ENCODE data around the gene SZT2.
A peak's percentile ranks its signal among the peaks of the same experiment; 100 is the strongest.
"Not testable (repeated sequence)": the region's sequence is repeated elsewhere in the genome, so short reads cannot be mapped to it uniquely, and the experiment has no call there.

SZT2 gene

DNA sequence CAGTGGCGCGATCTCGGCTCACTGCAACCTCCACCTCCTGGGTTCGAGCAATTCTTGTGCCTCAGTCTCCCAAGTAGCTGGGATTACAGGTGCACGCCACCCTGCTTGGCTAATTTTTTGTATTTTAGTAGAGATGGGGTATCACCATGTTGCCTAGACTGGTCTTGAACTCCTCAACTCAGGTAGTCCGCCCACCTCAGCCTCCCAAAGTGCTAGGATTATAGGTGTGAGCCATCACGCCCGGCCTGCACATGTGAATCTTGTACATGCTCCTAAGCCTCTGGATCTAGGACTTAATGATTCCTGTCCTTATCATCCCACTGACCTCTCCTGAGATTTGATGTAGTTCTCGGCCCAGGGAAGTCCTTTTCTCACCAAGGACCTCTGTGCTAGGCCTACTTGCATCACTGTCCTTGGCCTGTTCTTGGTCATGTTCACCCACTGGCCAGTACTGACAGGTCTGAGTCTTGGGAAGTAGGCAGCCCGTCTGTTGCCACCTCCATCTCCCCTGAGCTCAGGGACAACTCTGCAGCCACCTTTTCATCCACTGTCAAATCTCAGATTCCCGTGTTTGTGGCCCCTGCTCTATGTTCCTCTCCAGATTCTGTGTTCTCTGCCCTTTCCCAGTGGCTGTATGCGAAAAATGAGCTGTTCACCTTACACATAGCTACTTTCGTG lies 54.6 kb downstream of the SZT2 start:
- no peak for DNase-seq

DNA sequence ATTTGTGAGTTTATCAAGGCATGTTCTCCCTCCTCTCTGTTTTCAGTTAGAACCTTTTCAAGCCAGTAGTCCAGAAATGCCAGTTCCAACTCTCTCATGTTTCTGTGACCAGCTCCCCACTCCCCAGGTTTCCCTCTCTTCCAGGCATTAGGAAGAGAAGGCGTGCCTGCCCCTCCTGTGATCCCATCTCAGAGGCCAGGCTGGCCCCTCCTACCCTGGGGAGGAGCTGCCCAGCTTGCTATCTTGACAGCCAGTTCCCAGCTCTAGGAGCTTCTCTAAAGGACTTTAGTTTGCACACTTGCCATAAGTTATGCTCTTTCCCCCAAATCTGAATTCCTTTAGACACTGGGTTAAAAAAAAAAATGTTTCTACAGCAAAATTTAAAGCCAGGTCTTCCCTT lies 55.1 kb downstream of the SZT2 start:
- DNase-seq, result no peak

DNA sequence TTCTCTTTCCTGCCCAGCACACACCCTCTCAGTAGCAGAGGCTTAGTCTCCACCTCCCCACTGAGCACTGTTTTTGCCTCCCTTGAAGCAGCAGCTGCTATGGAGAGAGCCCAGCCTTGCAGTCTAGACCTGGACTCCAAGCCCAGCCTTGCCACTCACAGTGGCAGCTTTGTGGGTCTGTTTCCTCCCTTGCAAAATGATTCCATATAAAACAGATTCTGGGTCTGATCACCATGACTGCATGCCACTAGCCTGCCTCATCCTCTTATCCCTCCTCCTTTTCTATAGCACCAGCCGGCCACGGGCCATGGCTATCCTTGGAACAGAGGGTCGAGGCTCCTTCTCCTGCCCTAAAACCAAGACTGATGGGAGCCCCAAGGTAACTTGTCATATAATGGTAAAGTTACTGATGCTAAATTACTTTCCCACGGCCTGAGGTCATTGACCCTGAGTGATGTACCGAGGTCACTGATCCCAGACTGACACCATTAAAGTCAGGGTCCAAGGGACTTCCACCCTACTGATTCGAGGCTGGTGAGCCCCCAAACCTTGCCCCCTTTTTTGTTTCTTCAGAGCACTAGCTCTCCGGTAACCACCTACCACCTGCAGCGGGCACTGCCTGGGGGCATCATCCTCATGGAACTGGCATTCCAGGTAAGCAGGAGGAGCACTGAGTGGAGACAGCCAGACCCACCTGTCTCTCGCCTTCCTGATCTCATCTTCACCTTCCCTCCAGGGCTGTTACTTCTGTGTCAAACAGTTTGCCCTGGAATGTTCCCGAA lies 56.1 kb downstream of the SZT2 start:
- DNase-seq, result no peak

DNA sequence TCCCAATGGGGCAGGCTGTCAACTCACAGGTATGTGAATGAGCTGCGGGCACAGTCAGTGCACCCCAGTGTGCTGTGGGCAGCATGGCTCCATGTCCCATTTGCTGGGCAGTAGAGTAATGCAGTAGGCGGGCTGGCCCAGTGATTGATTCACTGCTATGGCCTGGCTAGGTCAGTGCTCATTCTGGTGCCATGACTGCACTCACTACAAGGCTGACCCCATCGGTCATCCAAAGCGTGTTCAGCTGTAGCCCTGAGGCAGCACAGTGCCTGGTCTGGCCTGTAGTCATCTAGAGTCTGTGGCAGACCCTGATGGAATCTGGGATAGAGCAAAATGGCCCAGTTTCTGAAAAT lies 56.7 kb downstream of the SZT2 start:
- DNase-seq, result no peak

DNA sequence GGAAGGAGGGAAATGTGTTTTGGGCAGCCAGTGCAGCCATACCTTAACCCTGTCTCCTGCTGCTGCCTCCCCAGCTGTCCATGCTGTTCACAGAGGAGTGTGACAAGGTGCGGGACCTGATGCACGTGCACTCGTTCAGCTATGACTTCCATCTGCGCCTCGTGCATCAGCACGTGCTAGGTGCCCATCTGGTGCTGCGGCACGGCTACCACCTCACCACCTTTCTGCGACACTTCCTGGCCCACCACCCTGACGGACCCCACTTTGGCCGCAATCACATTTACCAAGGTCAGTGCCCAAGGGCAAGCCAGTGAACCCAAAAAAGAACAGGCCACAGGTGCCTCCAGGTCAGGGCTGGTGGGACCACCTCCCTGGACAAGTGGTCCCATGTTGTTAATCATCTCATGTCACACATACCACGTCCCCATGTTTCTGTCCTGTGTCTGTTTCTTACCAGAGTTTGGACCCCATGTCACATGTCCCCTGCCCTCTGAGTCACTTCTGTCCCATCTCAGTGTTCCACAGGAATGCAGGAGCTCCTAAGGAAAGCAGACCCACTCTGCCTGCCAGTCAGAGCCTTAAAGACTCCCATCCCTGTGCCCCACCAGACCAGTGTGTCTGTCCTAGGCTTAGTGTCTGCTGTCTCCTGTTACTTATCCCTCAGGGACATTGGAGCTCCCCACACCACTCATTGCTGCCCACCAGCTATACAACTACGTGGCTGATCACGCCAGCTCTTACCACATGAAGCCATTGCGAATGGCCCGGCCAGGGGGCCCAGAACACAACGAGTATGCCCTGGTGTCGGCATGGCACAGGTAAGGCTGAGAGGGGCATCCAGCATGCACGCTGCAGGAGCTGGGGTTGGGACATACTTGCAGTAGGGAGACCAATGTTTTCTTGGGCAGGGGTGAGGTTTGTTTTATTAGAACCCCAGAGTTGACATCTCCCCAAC lies 57.5 kb downstream of the SZT2 start:
- DNase-seq, result no peak

DNA sequence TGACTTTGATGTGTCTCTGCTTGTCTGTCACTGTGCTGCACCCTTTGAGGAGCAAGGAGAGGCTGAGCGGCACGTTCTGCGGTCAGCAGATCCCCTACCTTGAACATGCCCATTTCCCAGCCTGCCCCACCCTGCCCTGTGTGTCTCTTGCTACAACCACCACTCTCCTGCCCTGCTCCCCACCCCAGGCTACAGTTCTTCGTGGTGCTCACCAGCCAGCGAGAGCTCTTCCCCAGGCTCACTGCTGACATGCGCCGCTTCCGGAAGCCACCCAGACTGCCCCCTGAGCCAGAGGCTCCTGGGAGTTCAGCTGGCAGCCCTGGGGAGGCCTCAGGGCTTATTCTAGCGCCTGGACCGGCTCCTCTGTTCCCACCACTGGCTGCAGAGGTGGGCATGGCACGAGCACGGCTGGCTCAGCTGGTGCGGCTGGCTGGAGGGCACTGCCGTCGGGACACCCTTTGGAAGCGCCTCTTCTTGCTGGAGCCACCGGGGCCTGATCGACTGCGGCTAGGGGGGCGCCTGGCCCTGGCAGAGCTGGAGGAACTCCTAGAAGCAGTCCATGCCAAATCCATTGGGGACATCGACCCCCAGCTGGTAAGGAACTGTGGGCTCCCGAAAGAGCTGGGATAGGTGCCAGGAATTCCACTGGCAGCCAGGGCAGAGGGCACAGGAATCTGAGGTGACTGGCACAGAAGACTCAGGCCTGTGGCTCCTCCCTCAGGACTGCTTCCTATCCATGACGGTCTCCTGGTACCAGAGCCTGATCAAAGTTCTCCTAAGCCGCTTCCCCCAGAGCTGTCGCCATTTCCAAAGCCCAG lies 58.4 kb downstream of the SZT2 start:
- DNase-seq, result no peak

DNA sequence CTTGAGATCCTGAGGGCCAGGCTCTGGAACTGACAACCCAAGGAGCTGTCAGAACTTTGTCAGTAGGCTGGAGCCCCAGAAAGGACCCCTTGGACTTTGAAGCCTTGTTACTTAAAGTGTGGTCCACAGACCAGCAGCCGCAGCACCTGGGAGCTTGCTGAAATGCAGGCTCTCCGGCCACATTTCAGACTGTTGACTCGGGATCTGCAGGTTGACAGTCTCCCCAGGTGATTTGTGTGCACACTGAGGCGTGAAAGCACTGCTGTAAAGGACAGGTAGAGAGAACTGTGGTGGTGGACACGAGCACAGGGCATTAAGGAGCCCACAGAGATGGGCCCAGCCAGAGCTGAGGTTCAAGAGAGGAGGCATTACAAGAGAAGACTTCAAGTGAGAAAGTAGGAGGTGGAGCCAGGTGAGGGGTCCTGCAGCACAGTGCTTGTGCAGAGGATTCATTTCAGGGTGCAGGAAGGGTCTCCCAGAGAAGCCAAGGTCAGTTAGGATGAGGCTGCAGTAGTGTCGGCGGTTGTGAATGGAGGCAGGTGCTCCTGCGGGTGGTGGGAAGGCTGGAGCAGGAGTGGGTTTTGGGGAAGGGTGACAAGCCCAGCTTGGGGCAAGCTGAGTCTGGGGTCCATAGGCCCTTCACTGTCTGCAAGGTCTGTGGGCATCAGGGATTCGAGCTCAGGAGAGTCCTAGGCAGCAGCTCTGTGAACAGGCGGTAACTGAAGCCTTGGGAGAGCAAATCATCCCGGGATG lies 59.4 kb downstream of the SZT2 start:
- no peak for DNase-seq

DNA sequence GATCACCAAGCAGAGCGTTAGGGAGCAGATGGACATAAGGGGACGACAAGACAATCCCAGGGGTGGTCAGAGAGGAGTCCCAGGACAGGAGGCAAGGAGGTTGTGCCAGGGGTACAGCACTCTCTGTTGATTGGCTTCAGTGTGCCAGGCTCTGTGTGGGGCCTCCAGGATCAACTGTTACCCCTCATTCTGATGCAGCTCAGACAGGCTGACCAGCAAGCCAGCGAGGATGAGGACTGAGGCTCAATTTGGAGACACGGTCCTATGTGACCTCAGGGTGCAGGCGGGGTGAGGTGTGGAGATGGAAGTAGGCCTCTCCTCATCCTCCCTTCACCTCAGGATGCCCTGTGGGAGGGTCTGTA lies 60.0 kb downstream of the SZT2 start:
- no peak for DNase-seq

DNA sequence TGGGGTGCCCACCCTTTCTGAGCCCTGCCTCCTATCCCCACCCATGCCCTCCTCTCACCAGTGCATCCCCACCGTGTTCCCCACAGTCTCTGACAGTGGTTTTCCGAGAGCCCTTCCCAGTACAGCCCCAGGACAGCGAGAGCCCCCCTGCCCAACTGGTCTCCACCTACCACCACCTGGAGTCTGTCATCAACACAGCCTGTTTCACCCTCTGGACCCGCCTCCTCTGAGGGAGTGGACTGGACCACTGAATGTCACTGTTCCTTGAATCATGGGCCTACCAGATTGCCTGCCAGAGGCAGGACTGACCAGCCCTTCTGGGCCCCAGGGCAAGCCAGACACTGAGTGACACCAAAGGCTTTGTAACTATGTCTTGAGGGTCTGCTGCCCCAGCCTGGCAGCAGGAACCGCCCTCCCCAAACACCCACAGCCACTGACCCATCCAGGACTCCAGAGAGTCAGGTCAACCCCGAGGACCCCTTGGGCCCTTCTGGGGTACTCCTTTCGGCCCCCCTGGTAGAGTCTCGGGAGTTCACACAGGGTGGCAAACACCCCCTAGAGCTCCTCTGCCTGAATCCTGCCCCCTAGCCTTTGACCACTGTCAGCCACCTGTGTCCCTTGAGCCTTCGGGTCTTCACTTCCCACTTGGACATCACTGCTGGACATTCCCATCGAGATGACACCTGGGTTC lies 60.7 kb downstream of the SZT2 start:
- DNase-seq, result no peak

DNA sequence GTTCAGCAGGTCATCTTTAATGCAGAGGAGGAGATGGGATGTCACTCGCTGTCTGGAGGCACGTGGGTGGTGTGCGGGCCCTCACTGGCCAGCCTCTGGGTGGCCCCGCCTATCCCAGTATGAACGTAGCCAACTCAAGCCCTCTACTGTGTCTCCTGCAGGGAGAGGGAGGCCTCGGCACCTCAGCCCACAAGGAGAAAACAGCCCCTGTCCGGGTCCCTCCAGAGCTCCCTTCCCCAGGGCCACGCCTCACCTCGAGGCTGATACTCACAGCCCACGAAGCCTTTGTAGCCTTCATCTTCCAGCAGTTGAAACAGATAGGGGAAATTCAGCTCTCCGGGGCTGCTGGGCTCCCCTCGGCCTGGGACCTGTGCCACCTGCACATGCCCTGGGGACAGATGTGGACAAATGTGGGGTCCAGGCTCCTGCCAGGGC lies 61.5 kb downstream of the SZT2 start:
- DNase-seq, result no peak

DNA sequence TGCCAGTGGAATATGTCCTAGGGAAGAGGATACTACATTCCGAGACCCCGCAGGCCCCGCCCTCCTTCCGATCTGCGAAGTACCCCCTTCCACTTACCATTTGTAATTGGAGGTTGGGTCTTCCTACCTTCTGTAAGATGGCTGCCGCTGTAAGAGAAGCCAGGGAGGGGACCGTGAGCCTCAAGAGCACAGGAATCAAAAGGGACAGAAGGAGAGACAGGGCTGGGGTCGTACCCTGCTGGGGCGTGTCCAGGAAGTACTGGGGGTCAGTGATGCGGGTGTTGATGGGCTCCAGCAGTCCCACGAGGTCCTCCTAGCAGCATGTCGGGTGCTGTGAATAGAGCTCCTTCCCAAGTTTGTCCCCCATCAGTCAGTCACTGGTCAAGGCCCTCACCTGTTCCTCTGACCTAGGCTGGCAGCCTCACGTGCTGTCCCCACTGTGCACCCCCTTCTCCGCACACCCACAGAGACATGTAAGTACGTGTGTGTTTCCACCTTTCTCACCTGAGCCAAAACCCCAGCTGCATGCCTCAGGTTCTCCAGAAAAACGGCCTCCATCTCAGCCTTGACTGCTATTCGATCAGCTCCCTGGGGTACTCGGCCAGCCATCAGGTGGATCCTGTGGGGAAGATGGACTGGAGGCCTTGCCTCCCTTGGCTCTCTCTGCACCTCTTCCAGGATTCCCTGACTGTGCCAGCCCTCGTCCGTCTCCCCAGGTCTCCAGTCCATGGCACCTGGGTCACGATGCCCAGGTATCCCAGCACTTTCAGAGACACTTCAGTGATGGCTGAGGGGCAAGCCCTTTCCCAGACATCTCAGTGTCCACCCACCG lies 62.2 kb downstream of the SZT2 start:
- DNase-seq, result no peak

DNA sequence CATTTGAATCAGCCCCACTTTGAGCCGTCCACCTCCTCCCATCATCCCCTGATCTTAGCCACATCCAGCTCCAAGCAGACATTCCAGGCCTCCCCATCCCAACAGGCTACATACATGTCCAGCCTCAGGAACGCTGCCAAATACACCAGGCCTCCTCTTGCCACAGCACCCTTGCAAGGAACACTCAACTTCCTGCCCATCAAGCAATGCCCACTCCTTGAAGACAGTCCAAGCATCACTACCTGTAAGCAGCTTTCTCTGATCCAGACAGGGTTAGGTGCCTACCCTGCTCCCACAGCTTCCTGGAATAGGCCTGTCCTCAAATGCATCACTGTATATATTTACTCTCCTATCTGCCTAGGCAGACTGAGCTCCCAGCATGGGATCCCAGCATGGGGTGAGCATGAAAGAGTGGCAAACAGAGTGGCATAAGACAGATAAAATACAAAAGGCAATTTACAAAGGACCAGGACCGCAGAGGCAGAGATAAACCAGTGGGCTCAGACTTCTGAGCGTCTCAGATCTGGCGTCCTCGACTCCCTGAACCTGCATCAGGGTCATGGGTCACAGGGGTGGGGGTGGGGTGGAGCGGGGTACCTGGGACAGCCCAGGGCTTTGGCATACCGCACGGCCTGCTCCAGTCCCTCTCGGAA lies 63.2 kb downstream of the SZT2 start:
- DNase-seq, result no peak

DNA sequence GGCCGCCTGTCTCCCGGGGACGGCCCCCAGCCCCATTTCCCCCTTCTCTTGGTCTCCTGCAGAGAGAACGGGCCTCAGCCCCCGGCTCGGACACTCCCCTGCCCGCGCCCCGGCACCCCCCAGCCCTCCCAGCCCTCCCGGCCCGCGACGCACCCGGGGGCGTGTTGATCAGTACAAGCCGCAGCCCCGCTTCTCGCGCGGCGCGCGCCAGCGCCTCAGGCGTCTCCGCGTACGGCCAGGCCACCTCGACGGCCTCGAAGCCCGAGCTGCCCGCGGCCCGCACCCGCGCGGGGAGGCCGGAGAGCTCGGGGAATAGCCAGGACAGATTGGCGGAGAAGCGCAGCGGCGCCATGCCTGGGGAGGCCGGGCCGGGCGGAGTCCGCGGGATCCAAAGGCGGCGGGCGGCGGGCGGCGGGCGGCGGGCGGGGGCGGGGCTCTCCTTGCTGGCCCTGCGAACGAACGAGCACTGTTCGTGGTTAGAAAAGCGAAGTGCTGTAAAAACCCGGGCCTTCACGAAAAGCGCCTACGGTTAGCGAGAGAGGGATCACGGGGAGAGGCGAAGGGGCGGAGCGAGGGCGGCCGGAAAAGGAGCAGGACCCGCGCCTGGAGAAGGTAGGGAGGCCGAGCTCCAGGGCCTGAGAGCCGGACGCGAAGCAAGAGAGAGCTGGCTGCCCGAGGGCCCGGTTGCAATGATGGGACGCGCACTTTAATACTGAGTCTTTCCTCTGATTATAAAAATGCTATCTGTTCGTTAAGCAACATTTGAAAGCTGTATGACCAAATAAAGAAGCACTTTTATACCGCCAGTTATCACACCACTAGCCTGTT lies 64.0 kb downstream of the SZT2 start, which contains the start of gene HYI:
TSS of gene HYI (minus strand) at position 490 of the 828 bp plus-strand sequence. CDS start at position 352, 138 bp downstream.
- peak; percentile 18 to 28 (median 26) for DNase-seq

DNA sequence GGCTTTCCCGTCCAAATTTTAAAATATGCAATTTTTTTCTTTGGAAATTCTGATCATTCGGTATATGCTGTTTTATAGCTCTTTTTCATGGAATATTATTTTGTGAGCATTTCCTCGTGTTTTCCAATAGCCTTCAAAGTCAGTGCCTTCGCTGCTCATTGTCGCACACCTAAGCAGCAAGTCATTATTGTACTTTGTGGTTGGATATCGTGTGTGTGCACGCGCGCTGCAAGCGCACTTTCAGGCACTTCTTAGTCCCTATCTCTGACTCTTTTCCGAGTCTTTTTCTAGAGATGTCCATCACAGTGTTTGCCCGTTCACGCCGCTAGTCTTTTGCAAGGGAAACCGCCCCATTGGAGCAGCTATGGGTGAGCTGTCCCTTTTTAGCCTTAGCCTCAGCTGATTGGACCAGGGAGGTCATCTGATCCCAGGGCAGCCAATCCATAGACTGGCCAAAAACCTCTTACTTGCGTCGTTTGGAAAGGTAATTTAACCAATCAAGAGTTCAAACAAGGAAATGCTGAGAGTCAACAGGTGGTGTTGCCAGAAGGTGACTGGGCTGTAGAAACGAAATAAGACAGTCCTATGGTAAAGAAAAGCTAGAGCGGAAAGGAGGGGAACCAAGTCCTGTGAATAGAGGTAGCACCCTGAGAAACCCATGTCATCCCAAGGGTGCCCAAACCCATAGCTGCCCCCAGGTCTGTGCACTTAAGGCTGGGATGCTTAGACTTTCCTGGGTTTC lies 64.7 kb downstream of the SZT2 start:
- DNase-seq, result peak in 2 of 4 experiments; percentile 13 to 19

DNA sequence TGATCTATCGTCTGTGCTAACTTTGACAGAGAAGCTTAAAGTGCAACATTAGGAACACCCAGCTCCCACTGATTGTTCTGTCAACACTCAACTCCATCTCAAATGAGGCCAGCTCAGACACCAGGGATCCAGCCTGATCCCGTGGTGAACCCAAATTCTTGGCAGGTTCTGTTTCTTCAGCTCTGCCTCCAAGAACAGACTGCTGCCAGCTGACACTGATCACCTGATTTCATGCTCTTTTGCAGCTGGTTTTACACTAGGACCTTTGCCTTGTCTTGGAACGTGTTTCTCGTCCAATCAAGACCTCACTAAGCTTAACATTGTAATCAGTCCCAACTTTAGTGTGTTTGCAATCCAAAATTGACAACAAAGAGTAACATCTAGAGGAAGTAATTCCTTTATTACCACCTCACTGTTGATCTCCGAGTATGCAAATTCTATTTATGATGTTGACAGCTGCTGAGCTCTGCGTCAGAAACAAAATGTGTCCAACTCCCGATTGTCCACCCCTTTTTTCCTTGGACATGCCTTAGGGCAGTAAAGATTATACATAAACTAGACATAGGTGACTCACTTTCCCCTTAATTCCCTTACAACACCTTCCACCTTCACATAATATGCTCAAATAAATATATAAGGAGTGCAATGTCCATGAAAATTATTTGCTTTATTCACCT lies 65.7 kb downstream of the SZT2 start:
- no peak for DNase-seq

DNA sequence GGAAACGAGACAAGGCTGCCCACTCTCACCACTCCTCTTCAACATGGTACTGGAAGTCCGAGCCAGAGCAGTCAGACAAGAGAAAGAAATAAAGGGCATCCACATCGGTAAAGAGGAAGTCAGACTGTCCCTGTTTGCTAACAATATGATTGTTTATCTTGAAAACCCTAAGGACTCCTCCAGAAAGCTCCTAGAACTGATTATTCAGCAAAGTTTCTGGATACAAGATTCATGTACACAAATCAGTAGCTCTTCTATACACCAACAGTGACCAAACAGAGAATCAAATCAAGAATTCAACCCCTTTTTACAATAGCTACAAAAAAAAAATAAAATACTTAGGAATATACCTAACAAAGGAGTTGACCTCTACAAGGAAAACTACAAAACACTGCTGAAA lies 68.7 kb downstream of the SZT2 start:
- DNase-seq, result not testable (repeated sequence)

DNA sequence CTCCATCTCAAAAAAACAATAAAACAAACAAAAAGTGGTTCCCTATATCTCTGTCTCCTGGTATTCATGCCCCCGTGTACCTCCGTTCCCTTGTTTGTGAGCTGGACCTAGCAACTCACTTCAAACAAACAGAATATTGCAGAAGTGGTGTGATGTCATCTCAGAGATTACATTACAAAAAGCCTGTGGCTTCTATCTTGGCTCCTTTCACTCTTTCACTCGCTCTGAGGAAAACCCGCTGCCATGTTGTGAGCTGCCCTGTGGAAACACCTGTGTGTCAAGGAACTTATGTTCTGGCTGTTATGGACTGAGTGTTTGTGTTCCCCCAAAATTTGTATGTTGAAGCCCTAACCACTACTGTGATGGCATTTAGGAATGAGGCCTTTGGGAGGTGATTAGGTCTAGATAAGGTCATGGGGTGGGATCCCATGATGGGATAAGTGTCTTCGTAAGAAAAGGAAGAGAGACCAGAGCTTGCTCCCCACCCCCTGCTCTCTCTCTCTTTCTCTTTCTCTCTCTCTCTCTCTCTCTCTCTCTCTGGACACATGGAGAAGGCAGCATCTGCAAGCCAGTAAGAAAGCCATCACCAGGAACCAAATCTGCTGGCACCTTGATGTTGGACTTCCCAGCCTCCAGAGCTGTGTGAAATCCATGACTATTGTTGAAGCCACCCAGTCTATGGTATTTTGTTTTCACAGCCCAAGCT lies 71.4 kb downstream of the SZT2 start:
- DNase-seq, result no peak
